Spleen (tissue), 11 donors: ENCODE measurements around the gene TOPAZ1. TPM values are rescaled to one million over a fixed set of nuclear protein-coding genes. Genes with fewer than 3 reads are reported as not detected.

Experiments used
- DNase-seq: peaks from one replicate; pipeline ENCODE4 v3.0.0-alpha.2; 2020
- H3K27ac ChIP-seq, 8 donors: fragments of 200-600 bp; sonication (generic) in 7 of 8; 1 replicate in 4 of 8; 2 replicates in 4 of 8; pipeline versions ENCODE4 v1.5.0 to v1.8.0; 2016 to 2021; ENCODE audit warnings: inconsistent platforms in 4 of 8, mild to moderate bottlenecking in 4 of 8, moderate library complexity in 1 of 8
- H3K27me3 ChIP-seq, 7 donors: fragments of 200-600 bp; sonication (generic) in 6 of 7; replicated peaks in 1 of 7; 1 replicate in 4 of 7; 2 replicates in 3 of 7; pipeline versions ENCODE4 v1.5.0 to v1.8.0; 2016 to 2021; ENCODE audit warnings: inconsistent platforms in 3 of 7, mild to moderate bottlenecking in 1 of 7
- H3K36me3 ChIP-seq, 6 donors: fragments of 200-600 bp; sonication (generic) in 5 of 6; 1 replicate in 4 of 6; 2 replicates in 2 of 6; pipeline versions ENCODE4 v1.5.0 to v1.8.0; 2016 to 2021; ENCODE audit warnings: inconsistent platforms in 2 of 6
- H3K4me1 ChIP-seq, 6 donors: fragments of 200-600 bp; sonication (generic) in 5 of 6; 1 replicate in 3 of 6; 2 replicates in 3 of 6; pipeline versions ENCODE4 v1.5.0 to v1.8.0; 2016 to 2021; ENCODE audit warnings: inconsistent platforms in 3 of 6
- H3K4me3 ChIP-seq, 8 donors: fragments of 200-600 bp; sonication (generic) in 7 of 8; 1 replicate in 4 of 8; 2 replicates in 4 of 8; pipeline versions ENCODE4 v1.5.0 to v1.8.0; 2016 to 2021; ENCODE audit warnings: inconsistent platforms in 4 of 8, mild to moderate bottlenecking in 4 of 8, moderate library complexity in 2 of 8
- H3K9me3 ChIP-seq, 8 donors: fragments of 200-600 bp; sonication (generic) in 7 of 8; 1 replicate in 4 of 8; 2 replicates in 4 of 8; pipeline versions ENCODE4 v1.5.0 to v1.8.0; 2016 to 2021; ENCODE audit warnings: inconsistent platforms in 4 of 8
- POLR2A ChIP-seq, 3 donors: fragments of 450-650 bp; IDR thresholded peaks; one replicate each; pipeline ENCODE4 v1.5.1; 2017; ENCODE audit warnings: antibody characterized with exemption in 3 of 3, mild to moderate bottlenecking in 1 of 3
- POLR2AphosphoS5 ChIP-seq, 3 donors: sonication (generic); formaldehyde crosslinking; IDR thresholded peaks; one replicate each; pipeline ENCODE4 v1.5.1; 2017; ENCODE audit warnings: antibody characterized with exemption in 3 of 3
- WGBS, 5 donors: extraction: QIAGEN DNeasy Blood & Tissue Kit in 3 of 5; methylation state at CpG; one replicate each; pipeline versions ENCODE4 v1.1.5 to v1.1.7; 2013 to 2018; 5-methylcytosine and 5-hydroxymethylcytosine counted together
- intact Hi-C: fragments of 100-400 bp; cut with DNase I; formaldehyde crosslinking; loops from one replicate; pipeline ENCODE4 v1.15.0; 2023; ENCODE audit warnings: low total_unique reads
- polyA plus RNA-seq, 3 donors: library from polyadenylated mRNA; stranded (reverse); fragments of 200-250 nt; gene quantifications; one replicate each; pipeline ENCODE4 v1.2.1, GENCODE V29; 2013
- total RNA-seq, 7 donors: library from RNA; depleted of rRNA in 3 of 7; stranded (reverse); fragments of >200 nt in 3 of 7; fragmentation: NEBNext Ultra II Directional in 4 of 7; extraction: Animal tissue kit (Norgen Biotek cat#: 25700) in 4 of 7; gene quantifications; one replicate each; pipeline versions ENCODE4 v1.1.0 to v1.2.1, GENCODE V29; 2016 to 2021
- TF ChIP-seq, protein P1 (sequence below), 11 experiments: fragments of 200-600 bp in 7 of 11; fragments of 450-650 bp in 4 of 11; sonication (generic) in 4 of 11; IDR thresholded peaks in 8 of 11; conservative IDR thresholded peaks in 3 of 11; 1 replicate in 7 of 11; 2 replicates in 4 of 11; pipeline versions ENCODE4 v1.4.0 to v1.8.0; 2016 to 2021; ENCODE audit warnings: antibody characterized with exemption in 11 of 11, inconsistent platforms in 4 of 11, mild to moderate bottlenecking in 1 of 11
- donor health status: healthy with polysubstance abuse.
- donor health status: DM: no; HTN: no; CAD: no; lungs with moderate emphysema.
- donor health status: DM: no; HTN: no; CAD: no.
- donor health status: Bipolar disorder and iron deficiency.
- donor health status: healthy.
- donor health status: DM: no; HTN: no; CAD: no.
- donor health status: DM: yes; HTN: yes; CAD: no.

Gene TOPAZ1
- total and polyA plus RNA-seq, 10 donors: not detected

DNA sequence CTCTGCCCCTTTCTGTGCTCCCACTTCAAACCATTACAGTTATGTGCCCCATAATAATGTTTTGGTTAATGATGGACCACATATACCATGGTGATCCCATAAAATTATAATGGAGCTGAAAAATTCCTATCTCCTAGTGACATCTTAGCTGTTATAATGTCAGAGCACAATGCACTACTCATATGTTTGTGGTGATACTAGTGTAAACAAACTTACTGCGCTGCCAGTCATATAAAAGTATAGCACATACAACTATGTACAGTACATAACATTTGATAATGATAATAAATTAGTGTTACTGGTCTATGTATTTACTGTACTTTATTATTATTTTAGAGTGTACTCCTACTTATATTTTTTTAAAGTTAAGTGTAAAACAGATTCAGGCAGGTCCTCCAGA is 51.3 kb downstream of the TOPAZ1 start:
- Histone ChIP-seq H3K4me3 (no peak overlapping the region), H3K27ac (no peak overlapping the region), H3K9me3 (no peaks in the 10 kb centered on the region), H3K27me3 (peaks cover 0 to 21% (median 3%) of the 10 kb centered on the region in 7 donors), H3K36me3 (no peaks in the 10 kb centered on the region), H3K4me1 (no peaks in the 10 kb centered on the region)
- TF ChIP-seq POLR2A (IDR thresholded peaks at IDR 0.05) (no peak), POLR2AphosphoS5 (IDR thresholded peaks at IDR 0.05) (no peak)
- TF ChIP-seq, protein P1, sequence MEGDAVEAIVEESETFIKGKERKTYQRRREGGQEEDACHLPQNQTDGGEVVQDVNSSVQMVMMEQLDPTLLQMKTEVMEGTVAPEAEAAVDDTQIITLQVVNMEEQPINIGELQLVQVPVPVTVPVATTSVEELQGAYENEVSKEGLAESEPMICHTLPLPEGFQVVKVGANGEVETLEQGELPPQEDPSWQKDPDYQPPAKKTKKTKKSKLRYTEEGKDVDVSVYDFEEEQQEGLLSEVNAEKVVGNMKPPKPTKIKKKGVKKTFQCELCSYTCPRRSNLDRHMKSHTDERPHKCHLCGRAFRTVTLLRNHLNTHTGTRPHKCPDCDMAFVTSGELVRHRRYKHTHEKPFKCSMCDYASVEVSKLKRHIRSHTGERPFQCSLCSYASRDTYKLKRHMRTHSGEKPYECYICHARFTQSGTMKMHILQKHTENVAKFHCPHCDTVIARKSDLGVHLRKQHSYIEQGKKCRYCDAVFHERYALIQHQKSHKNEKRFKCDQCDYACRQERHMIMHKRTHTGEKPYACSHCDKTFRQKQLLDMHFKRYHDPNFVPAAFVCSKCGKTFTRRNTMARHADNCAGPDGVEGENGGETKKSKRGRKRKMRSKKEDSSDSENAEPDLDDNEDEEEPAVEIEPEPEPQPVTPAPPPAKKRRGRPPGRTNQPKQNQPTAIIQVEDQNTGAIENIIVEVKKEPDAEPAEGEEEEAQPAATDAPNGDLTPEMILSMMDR (IDR thresholded peaks at IDR 0.05 in 8 of 11, conservative IDR thresholded peaks at IDR 0.05 in 3 of 11): no peak
- DNase-seq: no peak
- intact Hi-C loops: no loop called here
- 82 to 97% (median 93%) methylated on average over 1 of the region's 1 CpG for WGBS, 5 donors

DNA sequence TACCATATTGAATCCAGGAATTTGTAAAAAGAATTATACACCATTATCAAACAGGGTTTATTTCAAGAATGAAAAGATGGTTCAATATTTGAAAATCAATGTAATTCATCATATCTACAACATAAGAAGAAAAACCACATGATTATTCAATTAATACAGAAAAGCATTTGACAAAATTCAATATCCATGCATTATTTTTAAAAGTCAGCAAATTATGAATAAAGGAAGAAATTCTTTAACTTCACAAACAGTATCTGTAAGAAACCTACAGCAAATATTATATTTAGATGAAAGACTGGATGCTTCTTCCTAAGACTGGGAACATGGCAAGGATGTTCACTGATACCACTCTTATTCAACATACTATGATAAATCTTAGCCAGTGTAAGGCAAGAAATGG is 55.6 kb downstream of the TOPAZ1 start:
- TF ChIP-seq POLR2AphosphoS5 (IDR thresholded peaks at IDR 0.05): no peak
- no peak for TF ChIP-seq POLR2A (IDR thresholded peaks at IDR 0.05)
- TF ChIP-seq, protein P1 (IDR thresholded peaks at IDR 0.05 in 8 of 11, conservative IDR thresholded peaks at IDR 0.05 in 3 of 11): no peak
- Histone ChIP-seq H3K27ac (no peak overlapping the region), H3K36me3 (no peaks in the 10 kb centered on the region), H3K9me3 (no peaks in the 10 kb centered on the region), H3K27me3 (peaks cover 0 to 10% (median 3%) of the 10 kb centered on the region in 7 donors), H3K4me3 (no peak overlapping the region), H3K4me1 (no peaks in the 10 kb centered on the region)
- intact Hi-C loops: no loop called here
- DNase-seq: no peak

DNA sequence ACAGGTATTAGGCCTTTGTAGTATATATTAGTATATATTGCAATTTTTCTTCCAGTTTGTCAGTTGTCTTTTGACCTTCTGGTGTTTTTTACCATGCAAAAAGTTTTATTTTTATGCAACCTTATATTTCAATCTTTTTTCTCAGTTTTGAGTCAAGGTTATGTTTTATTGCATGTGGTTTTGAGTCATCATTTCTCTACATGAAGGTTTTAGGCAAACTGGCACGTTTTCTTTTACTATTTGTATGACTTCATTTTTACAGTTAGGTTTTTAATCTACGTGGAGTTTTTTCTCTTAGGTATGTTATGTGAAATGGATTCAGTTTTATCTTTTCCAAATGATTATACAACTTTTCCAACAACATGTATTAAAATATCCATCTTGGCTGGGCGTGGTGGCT is 60.1 kb downstream of the TOPAZ1 start:
- Histone ChIP-seq H3K4me1 (no peaks in the 10 kb centered on the region), H3K4me3 (no peak overlapping the region), H3K27me3 (peaks cover 0 to 4% (median 0%) of the 10 kb centered on the region in 7 donors), H3K27ac (no peak overlapping the region), H3K9me3 (no peaks in the 10 kb centered on the region), H3K36me3 (no peaks in the 10 kb centered on the region)
- DNase-seq: no peak
- intact Hi-C loops: no loop called here
- 64 to 85% (median 74%) methylated on average over 3 of the region's 3 CpGs for WGBS, 5 donors
- TF ChIP-seq POLR2AphosphoS5 (IDR thresholded peaks at IDR 0.05) (no peak), POLR2A (IDR thresholded peaks at IDR 0.05) (no peak)
- TF ChIP-seq, protein P1 (IDR thresholded peaks at IDR 0.05 in 8 of 11, conservative IDR thresholded peaks at IDR 0.05 in 3 of 11): no peak

DNA sequence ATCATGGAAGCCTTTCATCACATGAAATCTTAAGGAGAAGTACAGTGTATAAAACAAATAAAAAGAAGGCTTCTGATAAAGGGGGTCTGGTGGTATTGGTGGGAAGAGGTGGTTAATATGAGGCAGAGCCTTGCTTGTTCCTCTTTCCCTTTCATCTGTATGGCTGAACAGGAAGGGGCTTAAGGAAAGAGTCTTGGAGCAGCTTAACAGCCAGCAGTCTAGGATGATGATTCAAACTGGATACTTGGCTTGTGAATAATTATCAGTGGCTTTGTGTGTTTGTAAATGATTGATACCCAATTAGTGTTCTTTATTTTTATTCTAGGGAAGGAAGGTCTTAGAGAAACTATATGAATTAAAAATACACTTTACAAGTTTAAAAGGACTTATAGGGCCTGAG is 67.8 kb downstream of the TOPAZ1 start:
- no peaks in the 10 kb centered on the region for H3K9me3 ChIP-seq
- intact Hi-C loops: no loop called here
- peaks cover 0 to 4% (median 0%) of the 10 kb centered on the region in 7 donors for H3K27me3 ChIP-seq
- no peak for DNase-seq
- no peak overlapping the region for H3K27ac ChIP-seq
- H3K36me3 ChIP-seq: no peaks in the 10 kb centered on the region
- TF ChIP-seq POLR2A (IDR thresholded peaks at IDR 0.05) (no peak), POLR2AphosphoS5 (IDR thresholded peaks at IDR 0.05) (no peak)
- TF ChIP-seq, protein P1 (IDR thresholded peaks at IDR 0.05 in 8 of 11, conservative IDR thresholded peaks at IDR 0.05 in 3 of 11): no peak
- no peak overlapping the region for H3K4me3 ChIP-seq
- H3K4me1 ChIP-seq: no peaks in the 10 kb centered on the region
